ENCODE results near the gene ROR2.

Gene ROR2

GRCh38 chr9:91939978-91940377 lies 10.1 kb downstream of the ROR2 start:
- TF ChIP-seq ZNF565 (CRISPR knock-in tag; conservative IDR thresholded peaks at IDR 0.05; ENCODE audit: low read depth), result no peak
- TF ChIP-seq TCF4 (CRISPR knock-in tag; IDR thresholded peaks at IDR 0.05; ENCODE audit: borderline replicate concordance), result no peak
- TF ChIP-seq CSDC2 (CRISPR knock-in tag; IDR thresholded peaks at IDR 0.05), result no peak
- no peak for TF ChIP-seq ARNTL (CRISPR knock-in tag; IDR thresholded peaks at IDR 0.05; ENCODE audit: borderline replicate concordance, low read depth)
- TF ChIP-seq ZNF70 (CRISPR knock-in tag; IDR thresholded peaks at IDR 0.05), result no peak
- TF ChIP-seq ZC3H10 (CRISPR knock-in tag; IDR thresholded peaks at IDR 0.05), result no peak
- no peak for TF ChIP-seq PPARA (CRISPR knock-in tag; IDR thresholded peaks at IDR 0.05; ENCODE audit: borderline replicate concordance)
- TF ChIP-seq TOX (CRISPR knock-in tag; IDR thresholded peaks at IDR 0.05; ENCODE audit: borderline replicate concordance), result no peak
- no peak for TF ChIP-seq ZFP30 (CRISPR knock-in tag; IDR thresholded peaks at IDR 0.05)
- no peak for TF ChIP-seq ZNF8 (CRISPR knock-in tag; IDR thresholded peaks at IDR 0.05)
- ATAC-seq, result no peak

GRCh38 chr9:91937727-91938126 lies 12.3 kb downstream of the ROR2 start:
- ATAC-seq, result no peak
- TF ChIP-seq ZFP30 (CRISPR knock-in tag; IDR thresholded peaks at IDR 0.05) (no peak), TOX (CRISPR knock-in tag; IDR thresholded peaks at IDR 0.05; ENCODE audit: borderline replicate concordance) (no peak), PATZ1 (CRISPR knock-in tag; IDR thresholded peaks at IDR 0.05; ENCODE audit: borderline replicate concordance) (no peak), CREB5 (CRISPR knock-in tag; IDR thresholded peaks at IDR 0.05; ENCODE audit: low read depth) (no peak)

GRCh38 chr9:91937056-91937455 lies 13.0 kb downstream of the ROR2 start:
- TF ChIP-seq ZNF565 (CRISPR knock-in tag; conservative IDR thresholded peaks at IDR 0.05; ENCODE audit: low read depth) (no peak), ESRRG (CRISPR knock-in tag; IDR thresholded peaks at IDR 0.05) (no peak), OSR1 (CRISPR knock-in tag; IDR thresholded peaks at IDR 0.05) (no peak), CSRNP3 (CRISPR knock-in tag; IDR thresholded peaks at IDR 0.05) (no peak), RARB (CRISPR knock-in tag; IDR thresholded peaks at IDR 0.05) (no peak), POU6F1 (CRISPR knock-in tag; IDR thresholded peaks at IDR 0.05; ENCODE audit: borderline replicate concordance, low read depth) (no peak), PATZ1 (CRISPR knock-in tag; IDR thresholded peaks at IDR 0.05; ENCODE audit: borderline replicate concordance) (no peak), TSHZ2 (CRISPR knock-in tag; IDR thresholded peaks at IDR 0.05) (no peak), ISL1 (CRISPR knock-in tag; IDR thresholded peaks at IDR 0.05) (no peak), ZC3H10 (CRISPR knock-in tag; IDR thresholded peaks at IDR 0.05) (no peak), SNAI2 (CRISPR knock-in tag; IDR thresholded peaks at IDR 0.05) (no peak), TCF4 (CRISPR knock-in tag; IDR thresholded peaks at IDR 0.05; ENCODE audit: borderline replicate concordance) (no peak), GLIS3 (CRISPR knock-in tag; IDR thresholded peaks at IDR 0.05) (no peak), TOX (CRISPR knock-in tag; IDR thresholded peaks at IDR 0.05; ENCODE audit: borderline replicate concordance) (no peak), BACH2 (CRISPR knock-in tag; IDR thresholded peaks at IDR 0.05; ENCODE audit: borderline replicate concordance) (no peak), ZNF8 (CRISPR knock-in tag; IDR thresholded peaks at IDR 0.05) (no peak), ZFP30 (CRISPR knock-in tag; IDR thresholded peaks at IDR 0.05) (no peak), ZFP3 (CRISPR knock-in tag; IDR thresholded peaks at IDR 0.05) (no peak), CSDC2 (CRISPR knock-in tag; IDR thresholded peaks at IDR 0.05) (no peak), CREB5 (CRISPR knock-in tag; IDR thresholded peaks at IDR 0.05; ENCODE audit: low read depth) (no peak)
- ATAC-seq, result no peak

All from SK-N-SH treated with all-trans-retinoic acid at 6 μM for 48 hours (cell line).